Calu3 (cell line): ENCODE data around the gene LDLRAP1. TPM values are rescaled to one million over a fixed set of nuclear protein-coding genes. Genes with fewer than 3 reads are reported as not detected.
A peak's percentile ranks its signal among the peaks of the same experiment; 100 is the strongest.

Experiments
- BruUV-seq: library from RNA; stranded (reverse); fragments of 400-500 nt; replicated peaks from 2 replicates; lab custom pipeline; 2021; lab: Mats Ljungman, UMichigan
- CTCF ChIA-PET: fragments of 300-600 bp; sonication (Branson Sonifier 250); formaldehyde crosslinking; loops from one replicate; lab custom pipeline; 2022; ENCODE audit warnings: antibody characterized with exemption; lab: Charles Lee
- DNase-seq: peaks from one replicate; pipeline ENCODE4 v3.0.0; 2022
- H3K27ac Mint-ChIP-seq: one replicate; pipeline ENCODE4 v1.8.0; 2022; ENCODE audit warnings: mixed read lengths; ENCODE audit not compliant: unreplicated experiment
- H3K27me3 Mint-ChIP-seq: one replicate; pipeline ENCODE4 v1.8.0; 2022; ENCODE audit warnings: mixed read lengths; ENCODE audit not compliant: unreplicated experiment
- H3K36me3 Mint-ChIP-seq: one replicate; pipeline ENCODE4 v1.8.0; 2022; ENCODE audit warnings: mild to moderate bottlenecking, moderate library complexity, mixed read lengths; ENCODE audit not compliant: insufficient read depth, unreplicated experiment
- H3K4me1 Mint-ChIP-seq: one replicate; pipeline ENCODE4 v1.8.0; 2022; ENCODE audit warnings: mild to moderate bottlenecking, low read depth, mixed read lengths; ENCODE audit not compliant: unreplicated experiment
- H3K4me3 Mint-ChIP-seq: one replicate; pipeline ENCODE4 v1.8.0; 2022; ENCODE audit warnings: mild to moderate bottlenecking, low read depth, moderate library complexity, mixed read lengths; ENCODE audit not compliant: unreplicated experiment
- H3K9me3 Mint-ChIP-seq: one replicate; pipeline ENCODE4 v1.8.0; 2022; ENCODE audit warnings: low read depth, mixed read lengths; ENCODE audit not compliant: unreplicated experiment
- intact Hi-C: fragments of 100-400 bp; cut with micrococcal nuclease; formaldehyde crosslinking; loops from one replicate; pipeline ENCODE4 v1.10.0; 2022; ENCODE audit not compliant: unreplicated experiment
- total RNA-seq: library from RNA; stranded (reverse); gene quantifications from 2 replicates; pipeline ENCODE4 v1.2.3, GENCODE V29; 2022
- TF ChIP-seq, protein P1 (sequence below): fragments of 200-600 bp; IDR thresholded peaks from one replicate; pipeline ENCODE4 v1.8.0; 2022; ENCODE audit warnings: antibody characterized with exemption; ENCODE audit not compliant: unreplicated experiment

LDLRAP1 gene
- total RNA-seq, 1 experiment from 2014 or later, result 8.3 TPM

DNA sequence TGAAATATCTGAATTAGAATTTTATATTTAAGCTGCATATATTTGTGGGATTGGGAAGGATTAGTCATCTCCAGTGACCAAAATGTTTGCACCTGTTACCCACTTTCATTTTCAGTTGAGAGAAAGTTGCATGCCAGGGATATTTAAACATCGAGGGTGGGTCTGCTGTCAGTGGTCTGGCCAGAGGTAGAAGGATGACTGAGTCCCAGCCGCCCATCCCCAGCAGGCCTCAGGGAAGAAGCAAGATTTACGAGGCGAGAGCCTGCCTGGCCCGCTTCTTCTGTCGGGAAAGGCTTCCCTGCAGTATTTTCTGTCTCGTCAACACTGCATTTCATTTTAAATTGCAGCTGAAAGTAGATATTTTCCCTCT, 71.8 kb downstream of the LDLRAP1 start:
- no TSS peak for BruUV-seq
- TF ChIP-seq, protein P1, sequence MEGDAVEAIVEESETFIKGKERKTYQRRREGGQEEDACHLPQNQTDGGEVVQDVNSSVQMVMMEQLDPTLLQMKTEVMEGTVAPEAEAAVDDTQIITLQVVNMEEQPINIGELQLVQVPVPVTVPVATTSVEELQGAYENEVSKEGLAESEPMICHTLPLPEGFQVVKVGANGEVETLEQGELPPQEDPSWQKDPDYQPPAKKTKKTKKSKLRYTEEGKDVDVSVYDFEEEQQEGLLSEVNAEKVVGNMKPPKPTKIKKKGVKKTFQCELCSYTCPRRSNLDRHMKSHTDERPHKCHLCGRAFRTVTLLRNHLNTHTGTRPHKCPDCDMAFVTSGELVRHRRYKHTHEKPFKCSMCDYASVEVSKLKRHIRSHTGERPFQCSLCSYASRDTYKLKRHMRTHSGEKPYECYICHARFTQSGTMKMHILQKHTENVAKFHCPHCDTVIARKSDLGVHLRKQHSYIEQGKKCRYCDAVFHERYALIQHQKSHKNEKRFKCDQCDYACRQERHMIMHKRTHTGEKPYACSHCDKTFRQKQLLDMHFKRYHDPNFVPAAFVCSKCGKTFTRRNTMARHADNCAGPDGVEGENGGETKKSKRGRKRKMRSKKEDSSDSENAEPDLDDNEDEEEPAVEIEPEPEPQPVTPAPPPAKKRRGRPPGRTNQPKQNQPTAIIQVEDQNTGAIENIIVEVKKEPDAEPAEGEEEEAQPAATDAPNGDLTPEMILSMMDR, result no peak
- Mint-ChIP-seq H3K27ac (no peak overlapping the region), H3K4me3 (no peak overlapping the region), H3K27me3 (peaks cover 83% of the 10 kb centered on the region), H3K36me3 (peaks cover 6% of the 10 kb centered on the region), H3K4me1 (no peaks in the 10 kb centered on the region), H3K9me3 (no peaks in the 10 kb centered on the region)
- CTCF ChIA-PET, result no interaction called here
- intact Hi-C loops, result no loop called here
- no peak for DNase-seq

- H3K36me3 Mint-ChIP-seq, result peaks cover 6% of the 10 kb centered on the region
- H3K27me3 Mint-ChIP-seq, result peaks cover 83% of the 10 kb centered on the region
- TF ChIP-seq, protein P1, result no peak
- H3K9me3 Mint-ChIP-seq, result no peaks in the 10 kb centered on the region
- CTCF ChIA-PET, result no interaction called here
- H3K27ac Mint-ChIP-seq, result no peak overlapping the region
- intact Hi-C loops, result no loop called here
- BruUV-seq, result no TSS peak
- H3K4me3 Mint-ChIP-seq, result peak overlapping the region; percentile 39
- no peaks in the 10 kb centered on the region for H3K4me1 Mint-ChIP-seq
- no peak for DNase-seq
These were observed 72.2 kb downstream of the LDLRAP1 start for GRCh38 chr1:25615563-25616094.

GRCh38 chr1:25616095-25616986, 72.9 kb downstream of the LDLRAP1 start, which contains the start of gene MAN1C1:
Gene MAN1C1 (plus strand): TSS chr1:25616791. CDS start chr1:25617798, 1,007 bp downstream.
- no TSS peak for BruUV-seq
- peaks cover 6% of the 10 kb centered on the region for H3K36me3 Mint-ChIP-seq
- intact Hi-C loops, result no loop called here
- CTCF ChIA-PET, result no interaction called here
- peaks cover 83% of the 10 kb centered on the region for H3K27me3 Mint-ChIP-seq
- TF ChIP-seq, protein P1, result peak; percentile 37
- no peaks in the 10 kb centered on the region for H3K4me1 Mint-ChIP-seq
- H3K4me3 Mint-ChIP-seq, result peak within 1 kb of the TSS; percentile 50
- no peaks in the 10 kb centered on the region for H3K9me3 Mint-ChIP-seq
- peak; percentile 87 for DNase-seq
- no peak within 1 kb of the TSS for H3K27ac Mint-ChIP-seq

- intact Hi-C loops, result no loop called here
- H3K27me3 Mint-ChIP-seq, result peaks cover 83% of the 10 kb centered on the region
- DNase-seq, result no peak
These were observed 73.7 kb downstream of the LDLRAP1 start for GRCh38 chr1:25616987-25617624.

More at GRCh38 chr1:25616987-25617624, 73.7 kb downstream of the LDLRAP1 start:
- BruUV-seq, result no TSS peak
- TF ChIP-seq, protein P1, result no peak
- CTCF ChIA-PET, result no interaction called here
- Mint-ChIP-seq H3K27ac (no peak overlapping the region), H3K9me3 (no peaks in the 10 kb centered on the region), H3K4me1 (no peaks in the 10 kb centered on the region), H3K4me3 (peak overlapping the region; percentile 39), H3K36me3 (peaks cover 6% of the 10 kb centered on the region)
